ENCODE data around the gene CDC25A. TPM values are rescaled to one million over a fixed set of nuclear protein-coding genes. Genes with fewer than 3 reads are reported as not detected.
A peak's percentile ranks its signal among the peaks of the same experiment; 100 is the strongest.
"Not testable (repeated sequence)": the region's sequence is repeated elsewhere in the genome, so short reads cannot be mapped to it uniquely, and the experiment has no call there.

The CDC25A gene
- total RNA-seq, 4 donors from 2014 or later = 2.7 to 14.2 (median 7.0) TPM

DNA sequence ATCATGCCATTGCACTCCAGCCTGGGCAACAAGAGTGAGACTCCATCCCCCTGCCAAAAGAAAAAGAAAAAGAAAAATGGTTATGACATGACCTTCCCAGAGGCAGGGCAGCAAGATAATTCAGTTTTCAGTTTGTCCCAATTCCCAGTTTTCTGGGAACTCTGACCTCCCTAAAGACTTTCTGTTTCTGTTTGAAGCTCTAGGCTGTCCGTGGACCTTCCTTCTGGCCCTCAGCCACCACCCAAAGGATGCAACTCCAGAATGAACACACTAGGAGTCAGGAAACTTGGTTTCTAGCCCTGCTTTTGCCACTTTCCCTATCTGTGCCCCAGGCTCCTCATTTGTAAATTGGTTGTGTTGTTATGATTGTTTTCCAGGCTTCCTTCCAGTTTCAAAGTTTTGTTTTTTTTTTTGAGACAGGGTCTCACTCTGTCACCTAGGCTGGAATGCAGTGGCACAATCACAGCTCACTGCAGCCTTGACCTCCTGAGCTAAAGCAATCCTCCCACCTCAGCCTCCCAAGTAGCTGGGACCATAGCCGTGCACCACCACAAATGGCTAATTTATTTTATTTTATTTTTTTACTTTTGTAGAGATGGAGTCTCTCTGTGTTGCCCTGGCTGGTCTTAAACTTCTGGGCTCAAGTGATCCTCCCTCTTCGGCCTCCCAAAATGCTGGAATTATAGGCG is 68.6 kb downstream of the CDC25A start:
- no peaks in the 10 kb centered on the region for H3K27me3 ChIP-seq
- H3K9me3 ChIP-seq = no peaks in the 10 kb centered on the region
- H3K4me3 ChIP-seq = no peak overlapping the region
- TF ChIP-seq, protein P1, sequence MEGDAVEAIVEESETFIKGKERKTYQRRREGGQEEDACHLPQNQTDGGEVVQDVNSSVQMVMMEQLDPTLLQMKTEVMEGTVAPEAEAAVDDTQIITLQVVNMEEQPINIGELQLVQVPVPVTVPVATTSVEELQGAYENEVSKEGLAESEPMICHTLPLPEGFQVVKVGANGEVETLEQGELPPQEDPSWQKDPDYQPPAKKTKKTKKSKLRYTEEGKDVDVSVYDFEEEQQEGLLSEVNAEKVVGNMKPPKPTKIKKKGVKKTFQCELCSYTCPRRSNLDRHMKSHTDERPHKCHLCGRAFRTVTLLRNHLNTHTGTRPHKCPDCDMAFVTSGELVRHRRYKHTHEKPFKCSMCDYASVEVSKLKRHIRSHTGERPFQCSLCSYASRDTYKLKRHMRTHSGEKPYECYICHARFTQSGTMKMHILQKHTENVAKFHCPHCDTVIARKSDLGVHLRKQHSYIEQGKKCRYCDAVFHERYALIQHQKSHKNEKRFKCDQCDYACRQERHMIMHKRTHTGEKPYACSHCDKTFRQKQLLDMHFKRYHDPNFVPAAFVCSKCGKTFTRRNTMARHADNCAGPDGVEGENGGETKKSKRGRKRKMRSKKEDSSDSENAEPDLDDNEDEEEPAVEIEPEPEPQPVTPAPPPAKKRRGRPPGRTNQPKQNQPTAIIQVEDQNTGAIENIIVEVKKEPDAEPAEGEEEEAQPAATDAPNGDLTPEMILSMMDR (IDR thresholded peaks at IDR 0.05) = no peak
- no peak for TF ChIP-seq POLR2A (IDR thresholded peaks at IDR 0.05)
- 77 to 78% methylated on average over 4 of the region's 4 CpGs for WGBS, 2 donors
- no peaks in the 10 kb centered on the region for H3K36me3 ChIP-seq
- H3K4me1 ChIP-seq = peaks cover 0 to 12% (median 0%) of the 10 kb centered on the region in 3 donors
- peak overlapping the region in 3 of 4 donors; percentile 2 to 44 (median 31) for H3K27ac ChIP-seq
- DNase-seq = no peak
- intact Hi-C loops (cut with DNase I) = no loop called here

DNA sequence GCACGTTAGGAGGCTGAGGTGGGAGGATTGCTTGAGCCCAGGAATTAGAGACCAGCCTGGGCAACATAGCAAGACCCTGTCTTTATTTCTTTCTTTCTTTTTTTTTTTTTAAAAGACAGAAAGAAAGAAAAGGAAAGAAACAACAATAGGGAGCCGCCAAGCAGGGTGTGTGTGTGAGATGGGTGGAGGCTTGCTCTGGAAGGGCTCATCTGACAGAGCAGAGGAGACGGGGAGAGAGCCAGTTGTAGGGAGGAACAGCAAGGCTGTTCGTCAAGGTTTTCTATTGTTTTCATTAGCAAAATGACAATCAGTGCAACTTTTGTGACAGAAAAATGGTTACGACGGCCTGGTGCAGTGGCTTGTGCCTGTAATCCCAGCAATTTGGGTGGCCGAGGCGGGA is 69.3 kb downstream of the CDC25A start:
- intact Hi-C loops (cut with DNase I) = no loop called here
- H3K9me3 ChIP-seq = no peaks in the 10 kb centered on the region
- TF ChIP-seq, protein P1 (IDR thresholded peaks at IDR 0.05) = no peak
- TF ChIP-seq POLR2A (IDR thresholded peaks at IDR 0.05) = no peak
- WGBS, 2 donors = 62 to 84% methylated on average over 8 of the region's 8 CpGs
- no peak for DNase-seq
- no peak overlapping the region for H3K4me3 ChIP-seq
- peak overlapping the region in 3 of 4 donors; percentile 2 to 44 (median 31) for H3K27ac ChIP-seq
- H3K27me3 ChIP-seq = no peaks in the 10 kb centered on the region
- H3K36me3 ChIP-seq = no peaks in the 10 kb centered on the region
- peaks cover 0 to 10% (median 0%) of the 10 kb centered on the region in 3 donors for H3K4me1 ChIP-seq

GRCh38 chr3:48118322-48118721 is 69.9 kb downstream of the CDC25A start:
- WGBS, 2 donors = 78 to 93% methylated on average over 7 of the region's 7 CpGs
- H3K36me3 ChIP-seq = no peaks in the 10 kb centered on the region
- no peaks in the 10 kb centered on the region for H3K27me3 ChIP-seq
- H3K4me3 ChIP-seq = no peak overlapping the region
- DNase-seq = no peak
- intact Hi-C loops (cut with DNase I) = no loop called here
- TF ChIP-seq, protein P1 (IDR thresholded peaks at IDR 0.05) = no peak
- no peak for TF ChIP-seq POLR2A (IDR thresholded peaks at IDR 0.05)
- H3K27ac ChIP-seq = no peak overlapping the region
- no peaks in the 10 kb centered on the region for H3K9me3 ChIP-seq
- peaks cover 0 to 10% (median 0%) of the 10 kb centered on the region in 3 donors for H3K4me1 ChIP-seq

GRCh38 chr3:48112813-48113212 is 75.4 kb downstream of the CDC25A start:
- TF ChIP-seq POLR2A (IDR thresholded peaks at IDR 0.05) = no peak
- TF ChIP-seq, protein P1 (IDR thresholded peaks at IDR 0.05) = no peak
- DNase-seq = no peak
- Histone ChIP-seq H3K4me1 (no peaks in the 10 kb centered on the region), H3K36me3 (no peaks in the 10 kb centered on the region), H3K9me3 (no peaks in the 10 kb centered on the region), H3K27ac (peak overlapping the region in 1 of 4 donors; percentile 4), H3K4me3 (no peak overlapping the region), H3K27me3 (no peaks in the 10 kb centered on the region)
- intact Hi-C loops (cut with DNase I) = no loop called here
- 40% methylated on average over 1 of the region's 1 CpG; no CpG with 5 or more reads in 1 of the 2 donors for WGBS, 2 donors

DNA sequence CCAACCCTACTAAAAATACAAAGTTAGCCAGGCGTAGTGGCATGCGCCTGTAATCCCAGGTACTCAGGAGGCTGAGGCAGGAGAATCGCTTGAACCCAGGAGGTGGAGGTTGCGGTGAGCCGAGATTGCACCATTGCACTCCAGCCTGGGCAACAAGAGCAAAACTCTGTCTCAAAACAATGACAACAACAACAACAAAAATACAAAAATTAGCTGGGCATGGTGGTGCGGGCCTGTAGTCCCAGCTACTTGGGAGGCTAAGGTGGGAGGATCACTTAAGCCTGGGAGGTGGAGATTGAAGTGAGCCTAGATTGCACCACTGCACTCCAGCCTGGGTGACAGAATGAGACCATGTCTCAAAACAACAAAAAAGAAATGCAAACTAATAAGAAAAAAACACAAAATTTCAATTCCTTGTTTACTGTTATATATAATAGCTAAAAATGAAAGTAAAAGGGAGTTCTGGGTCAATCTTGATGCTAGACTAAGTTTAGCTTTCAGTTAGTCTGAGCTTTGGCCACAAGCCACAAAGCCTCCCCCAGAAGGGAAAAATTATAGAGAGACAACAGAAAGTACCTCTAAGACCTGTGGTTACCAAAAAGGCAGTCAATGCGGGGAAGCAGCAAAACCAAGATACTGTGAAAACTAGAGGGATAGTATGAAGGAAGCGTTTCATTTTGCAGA is 76.0 kb downstream of the CDC25A start:
- peak overlapping the region in 1 of 4 donors; percentile 4 for H3K27ac ChIP-seq
- DNase-seq; H3K36me3 ChIP-seq; H3K9me3 ChIP-seq; intact Hi-C loops (cut with DNase I); H3K27me3 ChIP-seq; H3K4me3 ChIP-seq; H3K4me1 ChIP-seq: not testable (repeated sequence)
- WGBS, 2 donors = 80 to 83% methylated on average over 8 of the region's 8 CpGs

Data from esophagus squamous epithelium (tissue), 5 donors.